ENCODE results near the gene FAM89B.
A peak's percentile ranks its signal among the peaks of the same experiment; 100 is the strongest.

DNA sequence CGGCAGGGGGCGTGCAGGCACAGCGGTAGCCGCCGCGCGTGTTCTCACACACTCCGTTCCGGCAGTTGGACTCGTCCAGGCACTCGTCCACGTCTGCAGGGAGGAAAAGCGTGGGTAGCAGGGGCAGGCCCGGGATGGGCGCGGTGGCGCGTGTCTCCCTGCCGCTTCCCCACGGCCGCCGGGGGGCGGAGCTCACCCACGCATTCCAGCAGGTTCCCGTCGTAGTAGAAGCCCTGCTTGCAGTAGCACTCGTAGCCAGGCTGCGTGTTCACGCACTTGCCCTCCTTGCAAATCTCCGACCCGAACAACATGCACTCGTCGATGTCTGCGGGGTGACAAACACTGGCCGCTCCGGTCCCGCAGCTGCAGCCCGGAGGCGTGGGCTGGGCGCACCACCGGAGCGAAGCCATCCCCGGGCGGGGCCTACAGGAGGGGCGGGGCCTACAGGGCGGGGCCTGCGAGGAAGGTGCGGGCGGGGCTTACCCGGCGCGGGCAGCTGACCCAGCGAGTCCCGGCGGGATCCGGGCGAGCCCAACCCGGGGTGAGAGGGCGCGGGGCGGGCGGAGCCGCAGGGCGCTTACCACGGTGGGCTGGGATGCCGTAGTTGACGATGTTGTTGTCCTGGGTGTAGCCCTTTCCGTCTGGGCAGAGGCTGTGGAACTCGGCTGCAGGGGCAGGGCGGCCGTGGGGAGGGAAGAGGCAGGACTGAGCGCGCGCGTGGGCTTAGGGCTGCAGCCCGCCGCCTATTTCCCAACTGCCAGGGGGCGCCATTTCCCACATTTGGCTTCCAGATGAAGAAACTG is 31.8 kb upstream of the FAM89B start:
- TF ChIP-seq TAF1 (IDR thresholded peaks at IDR 0.05; ENCODE audit: borderline replicate concordance, insufficient read depth, low read length) (no peak), POLR2AphosphoS5 (IDR thresholded peaks at IDR 0.05; ENCODE audit: low read depth, low read length) (peak; percentile 60), FOXP2 (optimal IDR thresholded peaks at IDR 0.05; ENCODE audit: borderline replicate concordance, extremely low read depth, extremely low read length, insufficient read depth) (peak; percentile 90), SIN3A (IDR thresholded peaks at IDR 0.05; ENCODE audit: borderline replicate concordance, insufficient read depth, low read length) (0 out of 2 replicates have a peak, but pooled peaks have one; percentile 37)
- TF ChIP-seq, protein P1, sequence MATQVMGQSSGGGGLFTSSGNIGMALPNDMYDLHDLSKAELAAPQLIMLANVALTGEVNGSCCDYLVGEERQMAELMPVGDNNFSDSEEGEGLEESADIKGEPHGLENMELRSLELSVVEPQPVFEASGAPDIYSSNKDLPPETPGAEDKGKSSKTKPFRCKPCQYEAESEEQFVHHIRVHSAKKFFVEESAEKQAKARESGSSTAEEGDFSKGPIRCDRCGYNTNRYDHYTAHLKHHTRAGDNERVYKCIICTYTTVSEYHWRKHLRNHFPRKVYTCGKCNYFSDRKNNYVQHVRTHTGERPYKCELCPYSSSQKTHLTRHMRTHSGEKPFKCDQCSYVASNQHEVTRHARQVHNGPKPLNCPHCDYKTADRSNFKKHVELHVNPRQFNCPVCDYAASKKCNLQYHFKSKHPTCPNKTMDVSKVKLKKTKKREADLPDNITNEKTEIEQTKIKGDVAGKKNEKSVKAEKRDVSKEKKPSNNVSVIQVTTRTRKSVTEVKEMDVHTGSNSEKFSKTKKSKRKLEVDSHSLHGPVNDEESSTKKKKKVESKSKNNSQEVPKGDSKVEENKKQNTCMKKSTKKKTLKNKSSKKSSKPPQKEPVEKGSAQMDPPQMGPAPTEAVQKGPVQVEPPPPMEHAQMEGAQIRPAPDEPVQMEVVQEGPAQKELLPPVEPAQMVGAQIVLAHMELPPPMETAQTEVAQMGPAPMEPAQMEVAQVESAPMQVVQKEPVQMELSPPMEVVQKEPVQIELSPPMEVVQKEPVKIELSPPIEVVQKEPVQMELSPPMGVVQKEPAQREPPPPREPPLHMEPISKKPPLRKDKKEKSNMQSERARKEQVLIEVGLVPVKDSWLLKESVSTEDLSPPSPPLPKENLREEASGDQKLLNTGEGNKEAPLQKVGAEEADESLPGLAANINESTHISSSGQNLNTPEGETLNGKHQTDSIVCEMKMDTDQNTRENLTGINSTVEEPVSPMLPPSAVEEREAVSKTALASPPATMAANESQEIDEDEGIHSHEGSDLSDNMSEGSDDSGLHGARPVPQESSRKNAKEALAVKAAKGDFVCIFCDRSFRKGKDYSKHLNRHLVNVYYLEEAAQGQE (IDR thresholded peaks at IDR 0.05; ENCODE audit: insufficient read depth in 1 of 2, low read depth in 2 of 2, low read length in 2 of 2): no peak
